ENCODE data around the gene ASB4.

The ASB4 gene

GRCh38 chr7:95578299-95578855, 92.6 kb downstream of the ASB4 start:
- no peak for DNase-seq
- TF ChIP-seq POLR2A (IDR thresholded peaks at IDR 0.05; ENCODE audit: low read length) = no peak
- TF ChIP-seq GATA1 (IDR thresholded peaks at IDR 0.05; ENCODE audit: low read depth, low read length) = no peak

GRCh38 chr7:95579318-95579717, 93.6 kb downstream of the ASB4 start:
- TF ChIP-seq GATA1 (IDR thresholded peaks at IDR 0.05; ENCODE audit: low read depth, low read length) (no peak), POLR2A (IDR thresholded peaks at IDR 0.05; ENCODE audit: low read length) (no peak)
- no peak for DNase-seq

- no peak for TF ChIP-seq POLR2A (IDR thresholded peaks at IDR 0.05; ENCODE audit: low read length)
- TF ChIP-seq GATA1 (IDR thresholded peaks at IDR 0.05; ENCODE audit: low read depth, low read length) = no peak
- DNase-seq = no peak
Measured at GRCh38 chr7:95581467-95581866, 95.7 kb downstream of the ASB4 start.

- no peak for DNase-seq
- no peak for TF ChIP-seq POLR2A (IDR thresholded peaks at IDR 0.05; ENCODE audit: low read length)
Measured at GRCh38 chr7:95582578-95583293, 97.0 kb downstream of the ASB4 start.

GRCh38 chr7:95583834-95584621, 98.3 kb downstream of the ASB4 start:
- no peak for TF ChIP-seq POLR2A (IDR thresholded peaks at IDR 0.05; ENCODE audit: low read length)
- TF ChIP-seq GATA1 (IDR thresholded peaks at IDR 0.05; ENCODE audit: low read depth, low read length) = no peak
- no peak for DNase-seq

- no peak for TF ChIP-seq POLR2A (IDR thresholded peaks at IDR 0.05; ENCODE audit: low read length)
- no peak for TF ChIP-seq GATA1 (IDR thresholded peaks at IDR 0.05; ENCODE audit: low read depth, low read length)
- DNase-seq = no peak
Measured at GRCh38 chr7:95584769-95585425, 99.2 kb downstream of the ASB4 start.

- DNase-seq = no peak
- TF ChIP-seq POLR2A (IDR thresholded peaks at IDR 0.05; ENCODE audit: low read length) (no peak), GATA1 (IDR thresholded peaks at IDR 0.05; ENCODE audit: low read depth, low read length) (no peak)
Measured at GRCh38 chr7:95585426-95585789, 99.7 kb downstream of the ASB4 start.

GRCh38 chr7:95586951-95587301, 101.2 kb downstream of the ASB4 start:
- TF ChIP-seq GATA1 (IDR thresholded peaks at IDR 0.05; ENCODE audit: low read depth, low read length) (no peak), POLR2A (IDR thresholded peaks at IDR 0.05; ENCODE audit: low read length) (no peak)
- DNase-seq = no peak

GRCh38 chr7:95589031-95589430, 103.3 kb downstream of the ASB4 start:
- TF ChIP-seq POLR2A (IDR thresholded peaks at IDR 0.05; ENCODE audit: low read length) (no peak), GATA1 (IDR thresholded peaks at IDR 0.05; ENCODE audit: low read depth, low read length) (no peak)
- DNase-seq = no peak

- DNase-seq = no peak
Measured at GRCh38 chr7:95589766-95590165, 104.0 kb downstream of the ASB4 start.

More at GRCh38 chr7:95589766-95590165, 104.0 kb downstream of the ASB4 start:
- TF ChIP-seq POLR2A (IDR thresholded peaks at IDR 0.05; ENCODE audit: low read length) (no peak), GATA1 (IDR thresholded peaks at IDR 0.05; ENCODE audit: low read depth, low read length) (no peak)
